ENCODE data around the gene CXorf65.

CXorf65 gene

GRCh38 chrX:71106427-71106826 lies at the start of gene CXorf65:
Gene CXorf65, minus strand, starts transcription at chrX:71106740. Its CDS starts 184 bp downstream, at chrX:71106556.
- H3K4me3 ChIP-seq (ENCODE audit: low read length) = no peak within 1 kb of the TSS
- no peak for TF ChIP-seq ZNF274 (IDR thresholded peaks at IDR 0.05; ENCODE audit: low read depth, low read length)

DNA sequence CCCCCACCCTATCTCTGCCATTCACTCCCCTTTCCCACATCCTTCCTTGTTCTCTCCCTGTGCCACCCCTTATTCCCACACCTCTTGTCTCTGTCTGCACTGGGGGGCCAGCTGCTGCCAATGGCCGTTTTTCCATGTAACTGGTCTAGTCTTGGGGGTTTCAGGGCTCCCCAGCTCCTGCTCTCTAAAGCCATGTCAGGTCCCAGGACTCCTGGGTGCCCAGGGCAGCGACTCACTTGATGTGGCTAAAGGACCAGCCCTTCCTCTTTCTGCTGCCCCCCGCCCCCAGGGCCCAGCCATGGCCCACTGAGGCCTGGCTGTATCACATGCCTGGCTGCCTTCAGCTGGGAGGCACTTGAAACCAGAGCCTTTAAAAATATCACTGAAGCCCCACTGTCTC lies 48.1 kb upstream of the CXorf65 start:
- H3K4me3 ChIP-seq (ENCODE audit: low read length) = no peak overlapping the region
- TF ChIP-seq ZNF274 (IDR thresholded peaks at IDR 0.05; ENCODE audit: low read depth, low read length) = no peak

DNA sequence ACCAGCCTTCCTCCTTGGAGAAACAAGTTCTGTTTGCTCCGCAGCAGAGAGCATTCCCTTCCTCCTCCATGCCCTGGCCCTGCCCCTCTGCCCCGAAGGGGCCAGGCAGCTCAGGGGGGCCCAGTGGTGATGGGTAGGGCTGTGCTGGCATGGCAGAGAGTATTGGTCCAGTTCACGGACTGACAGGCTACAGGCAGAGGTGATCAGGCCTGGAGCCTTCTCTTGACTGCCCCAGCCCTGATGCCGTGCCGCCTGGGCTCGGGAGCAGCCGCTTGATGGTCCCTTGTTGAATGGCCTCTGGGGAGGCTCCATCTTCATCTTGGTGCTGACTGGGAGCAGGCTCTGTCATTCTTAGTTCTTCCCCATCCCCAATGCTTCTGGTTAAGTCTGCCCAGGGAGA lies 47.7 kb upstream of the CXorf65 start:
- H3K4me3 ChIP-seq (ENCODE audit: low read length) = no peak overlapping the region
- no peak for TF ChIP-seq ZNF274 (IDR thresholded peaks at IDR 0.05; ENCODE audit: low read depth, low read length)

DNA sequence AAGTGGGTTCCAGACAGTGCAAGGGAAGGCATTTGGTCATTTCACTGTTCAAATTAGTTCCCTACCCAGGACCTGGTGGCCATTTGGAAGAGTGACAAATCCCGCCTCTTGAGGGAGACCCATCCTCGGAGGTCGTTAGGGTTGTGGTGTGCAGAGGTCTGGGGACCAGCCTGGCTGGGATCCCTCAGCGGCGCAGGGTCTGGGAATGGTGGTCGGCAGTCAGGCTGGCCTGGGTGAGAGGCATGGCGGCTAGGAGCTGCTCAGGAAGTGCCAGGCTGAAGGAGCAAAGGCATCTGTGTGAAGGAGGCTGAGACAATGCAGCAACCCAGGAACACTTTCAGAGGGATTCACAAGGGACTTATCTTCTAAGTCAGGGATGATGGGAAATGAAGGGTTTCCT lies 44.8 kb upstream of the CXorf65 start:
- H3K4me3 ChIP-seq (ENCODE audit: low read length) = no peak overlapping the region
- TF ChIP-seq ZNF274 (IDR thresholded peaks at IDR 0.05; ENCODE audit: low read depth, low read length) = no peak

DNA sequence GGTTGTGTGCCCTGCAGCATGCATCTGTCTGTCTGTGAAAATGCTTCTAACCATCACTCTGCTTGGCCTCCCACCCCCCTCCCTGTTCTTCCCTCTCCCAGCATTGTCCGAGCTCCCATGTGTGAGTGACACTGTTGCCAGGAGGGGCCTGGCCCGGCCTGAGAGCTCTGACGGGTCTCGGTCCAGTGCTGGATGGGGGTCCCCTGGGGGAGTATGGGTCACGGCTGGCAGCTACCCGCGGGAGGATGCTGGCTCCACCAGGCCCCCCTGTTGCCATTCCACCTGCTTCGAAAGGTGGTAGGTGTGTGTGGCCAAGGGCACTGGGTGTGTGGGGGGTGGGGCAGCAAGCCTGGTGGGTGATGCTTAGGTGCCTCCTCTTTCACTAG lies 41.7 kb upstream of the CXorf65 start:
- no peak for TF ChIP-seq ZNF274 (IDR thresholded peaks at IDR 0.05; ENCODE audit: low read depth, low read length)
- no peak overlapping the region for H3K4me3 ChIP-seq (ENCODE audit: low read length)

DNA sequence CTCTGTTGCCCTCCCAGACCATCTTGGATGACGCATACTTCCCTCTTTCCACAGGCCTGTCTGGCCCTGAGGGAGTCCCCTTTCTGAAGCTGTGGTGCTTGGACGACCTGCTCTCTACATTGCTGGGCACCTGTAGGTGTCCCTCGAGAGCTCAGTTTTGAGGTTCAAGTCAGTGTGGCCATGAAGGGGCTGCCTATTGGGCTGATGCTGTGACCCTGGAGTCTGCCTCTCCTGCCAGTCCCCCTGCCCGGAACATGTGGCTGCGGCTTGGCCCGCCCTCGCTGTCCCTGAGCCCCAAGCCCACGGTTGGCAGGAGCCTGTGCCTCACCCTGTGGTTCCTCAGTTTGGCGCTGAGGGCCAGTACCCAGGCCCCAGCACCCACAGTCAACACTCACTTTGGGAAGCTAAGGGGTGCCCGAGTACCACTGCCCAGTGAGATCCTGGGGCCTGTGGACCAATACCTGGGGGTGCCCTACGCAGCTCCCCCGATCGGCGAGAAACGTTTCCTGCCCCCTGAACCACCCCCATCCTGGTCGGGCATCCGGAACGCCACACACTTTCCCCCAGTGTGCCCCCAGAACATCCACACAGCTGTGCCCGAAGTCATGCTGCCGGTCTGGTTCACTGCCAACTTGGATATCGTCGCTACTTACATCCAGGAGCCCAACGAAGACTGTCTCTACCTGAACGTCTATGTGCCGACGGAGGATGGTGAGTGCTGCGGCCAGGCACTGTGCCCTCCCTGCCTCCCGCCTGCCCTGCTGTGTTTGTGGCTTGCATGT lies 41.1 kb upstream of the CXorf65 start:
- no peak overlapping the region for H3K4me3 ChIP-seq (ENCODE audit: low read length)
- TF ChIP-seq ZNF274 (IDR thresholded peaks at IDR 0.05; ENCODE audit: low read depth, low read length) = no peak

DNA sequence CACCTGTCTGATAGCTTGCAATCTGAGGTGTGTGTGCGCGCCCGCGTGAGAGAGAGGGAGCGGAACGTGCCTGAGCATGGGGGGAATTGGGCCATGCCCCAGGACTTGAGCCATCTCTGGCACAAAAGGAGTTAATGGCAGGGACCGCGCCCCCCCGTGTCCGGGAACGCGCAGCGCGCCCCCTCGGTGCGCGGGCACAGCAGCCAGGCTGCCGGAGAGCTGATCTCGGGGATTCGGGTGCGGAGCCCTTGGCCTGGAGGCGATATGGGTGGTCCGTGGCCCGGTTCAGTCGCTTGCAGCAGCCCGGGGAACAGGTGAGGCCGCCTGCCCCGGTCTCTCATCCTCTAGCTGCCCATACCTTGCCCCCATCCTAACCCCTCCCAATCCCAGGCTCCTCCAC lies 38.1 kb upstream of the CXorf65 start, which contains the start of gene NLGN3:
TSS of gene NLGN3 (plus strand) at position 191 of the 400 bp plus-strand sequence. CDS start 2,909 bp downstream, outside the sequence.
- no peak for TF ChIP-seq ZNF274 (IDR thresholded peaks at IDR 0.05; ENCODE audit: low read depth, low read length)
- no peak within 1 kb of the TSS for H3K4me3 ChIP-seq (ENCODE audit: low read length)

- no peak overlapping the region for H3K4me3 ChIP-seq (ENCODE audit: low read length)
Measured at GRCh38 chrX:71143508-71143907, 37.0 kb upstream of the CXorf65 start.

DNA sequence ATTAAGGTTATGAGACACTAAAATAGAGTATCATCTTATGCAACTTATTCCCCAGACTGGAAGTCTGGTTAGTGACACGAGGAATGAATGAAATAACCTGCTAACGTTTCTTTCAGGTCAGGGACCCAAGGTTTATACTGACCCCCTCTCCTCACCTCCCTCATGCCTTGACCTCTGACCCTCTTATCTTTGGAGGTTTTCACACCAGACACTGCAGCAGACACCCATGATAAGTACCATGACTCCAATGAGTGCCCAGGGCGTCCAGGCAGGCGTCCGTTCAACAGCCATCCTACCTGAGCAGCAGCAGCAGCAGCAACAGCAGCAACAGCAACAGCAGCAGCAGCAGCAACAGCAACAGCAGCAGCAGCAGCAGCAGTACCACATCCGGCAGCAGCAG lies 33.9 kb upstream of the CXorf65 start:
- H3K4me3 ChIP-seq (ENCODE audit: low read length) = no peak overlapping the region
- TF ChIP-seq ZNF274 (IDR thresholded peaks at IDR 0.05; ENCODE audit: low read depth, low read length) = no peak

More at GRCh38 chrX:71143508-71143907, 37.0 kb upstream of the CXorf65 start:
- no peak for TF ChIP-seq ZNF274 (IDR thresholded peaks at IDR 0.05; ENCODE audit: low read depth, low read length)

GRCh38 chrX:71131510-71131909 lies 25.0 kb upstream of the CXorf65 start:
- no peak overlapping the region for H3K4me3 ChIP-seq (ENCODE audit: low read length)
- TF ChIP-seq ZNF274 (IDR thresholded peaks at IDR 0.05; ENCODE audit: low read depth, low read length) = no peak

DNA sequence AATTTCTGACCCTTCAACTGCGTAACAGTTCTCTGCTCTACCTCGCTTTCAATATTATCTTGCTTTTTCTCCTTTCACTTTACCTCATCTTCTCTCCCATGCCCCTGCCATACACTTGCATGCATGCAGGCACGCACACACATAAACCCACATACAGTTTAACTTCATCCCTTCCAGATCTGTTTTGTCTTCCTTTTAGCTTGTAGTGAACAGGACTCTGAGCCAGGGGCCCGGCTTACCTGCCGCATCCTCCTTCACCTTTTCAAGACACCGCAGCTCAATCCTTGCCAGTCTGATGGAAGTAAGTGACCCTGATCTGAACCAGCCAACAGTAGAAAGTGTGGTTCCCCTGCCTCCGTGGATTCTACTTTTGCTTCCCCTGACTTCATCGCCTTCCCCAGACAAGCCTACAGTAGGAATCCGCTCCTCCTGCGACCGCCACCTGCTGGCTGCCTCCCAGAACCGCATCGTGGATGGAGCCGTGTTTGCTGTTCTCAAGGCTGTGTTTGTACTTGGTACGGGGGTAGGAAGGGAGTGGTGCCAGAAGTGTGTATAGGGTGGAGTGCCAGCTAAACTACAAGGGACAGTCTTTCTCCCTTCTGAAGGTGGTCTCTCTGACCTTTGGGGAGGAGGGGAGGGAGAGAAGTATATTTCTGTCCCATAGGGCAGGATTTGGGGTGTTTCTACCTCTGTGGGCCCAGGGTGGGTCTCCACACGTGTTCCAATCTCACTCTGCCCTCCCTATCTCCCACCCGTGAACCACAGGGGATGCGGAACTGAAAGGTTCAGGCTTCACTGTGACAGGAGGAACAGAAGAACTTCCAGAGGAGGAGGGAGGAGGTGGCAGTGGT lies 22.6 kb upstream of the CXorf65 start:
- no peak overlapping the region for H3K4me3 ChIP-seq (ENCODE audit: low read length)
- no peak for TF ChIP-seq ZNF274 (IDR thresholded peaks at IDR 0.05; ENCODE audit: low read depth, low read length)

GRCh38 chrX:71128166-71128833 lies 21.8 kb upstream of the CXorf65 start:
- no peak for TF ChIP-seq ZNF274 (IDR thresholded peaks at IDR 0.05; ENCODE audit: low read depth, low read length)
- H3K4me3 ChIP-seq (ENCODE audit: low read length) = no peak overlapping the region

GRCh38 chrX:71118985-71119535 lies 12.5 kb upstream of the CXorf65 start:
- TF ChIP-seq ZNF274 (IDR thresholded peaks at IDR 0.05; ENCODE audit: low read depth, low read length) = no peak
- peak overlapping the region; percentile 83 for H3K4me3 ChIP-seq (ENCODE audit: low read length)
